B cell (primary cell): ENCODE results near the gene CAMTA1.

Experiments used
- EZH2 ChIP-seq: IDR thresholded peaks from 2 replicates; pipeline ENCODE4 v1.6.1; 2012; ENCODE audit warnings: borderline replicate concordance, low read depth, mild to moderate bottlenecking, moderate library complexity, low read length; ENCODE audit not compliant: insufficient read depth, poor library complexity, severe bottlenecking
- TF ChIP-seq, protein P1 (sequence below): fragments of 200-600 bp; IDR thresholded peaks from one replicate; pipeline ENCODE4 v1.8.0; 2022; ENCODE audit warnings: antibody characterized with exemption, mild to moderate bottlenecking

DNA sequence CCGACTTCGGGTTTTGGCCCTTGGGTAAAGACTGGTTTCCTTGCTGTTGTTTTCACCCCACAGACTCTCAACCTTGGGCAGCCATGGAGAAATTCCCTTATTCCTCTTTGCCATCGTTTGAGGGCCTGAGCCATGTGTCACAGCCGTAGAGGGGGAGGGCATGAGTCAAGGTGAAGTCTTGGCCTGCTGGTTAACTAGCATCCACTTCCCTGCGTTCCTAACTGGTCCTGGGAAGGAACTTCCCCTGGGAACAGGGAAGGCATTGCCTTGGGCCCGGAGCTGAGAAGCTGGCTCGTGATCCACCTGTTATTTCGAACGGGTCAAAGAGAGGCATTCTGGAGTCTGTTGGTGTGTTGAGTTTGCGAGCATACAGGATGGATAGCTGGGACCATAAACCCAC lies 464.9 kb downstream of the CAMTA1 start:
- no peak for TF ChIP-seq EZH2
- TF ChIP-seq, protein P1, sequence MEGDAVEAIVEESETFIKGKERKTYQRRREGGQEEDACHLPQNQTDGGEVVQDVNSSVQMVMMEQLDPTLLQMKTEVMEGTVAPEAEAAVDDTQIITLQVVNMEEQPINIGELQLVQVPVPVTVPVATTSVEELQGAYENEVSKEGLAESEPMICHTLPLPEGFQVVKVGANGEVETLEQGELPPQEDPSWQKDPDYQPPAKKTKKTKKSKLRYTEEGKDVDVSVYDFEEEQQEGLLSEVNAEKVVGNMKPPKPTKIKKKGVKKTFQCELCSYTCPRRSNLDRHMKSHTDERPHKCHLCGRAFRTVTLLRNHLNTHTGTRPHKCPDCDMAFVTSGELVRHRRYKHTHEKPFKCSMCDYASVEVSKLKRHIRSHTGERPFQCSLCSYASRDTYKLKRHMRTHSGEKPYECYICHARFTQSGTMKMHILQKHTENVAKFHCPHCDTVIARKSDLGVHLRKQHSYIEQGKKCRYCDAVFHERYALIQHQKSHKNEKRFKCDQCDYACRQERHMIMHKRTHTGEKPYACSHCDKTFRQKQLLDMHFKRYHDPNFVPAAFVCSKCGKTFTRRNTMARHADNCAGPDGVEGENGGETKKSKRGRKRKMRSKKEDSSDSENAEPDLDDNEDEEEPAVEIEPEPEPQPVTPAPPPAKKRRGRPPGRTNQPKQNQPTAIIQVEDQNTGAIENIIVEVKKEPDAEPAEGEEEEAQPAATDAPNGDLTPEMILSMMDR, result no peak
